HCT116 (cell line): ENCODE measurements around the gene TANC1. TPM values are rescaled to one million over a fixed set of nuclear protein-coding genes. Genes with fewer than 3 reads are reported as not detected.

Experiments used
- ATAC-seq: fragments of 200-7000 bp; cut with Tn5 transposase; 2 replicates; pipeline ENCODE4 v1.9.1; 2020; ENCODE audit warnings: mild to moderate bottlenecking, moderate library complexity
- BruUV-seq: library from RNA; stranded (reverse); fragments of 400-500 nt; replicated peaks from 2 replicates; lab custom pipeline; 2021; lab: Mats Ljungman, UMichigan
- CTCF ChIA-PET: fragments of 300-600 bp; sonication (Branson Sonifier 250); formaldehyde crosslinking; loops from one replicate; lab custom pipeline; 2021; ENCODE audit warnings: antibody characterized with exemption; lab: Charles Lee
- POLR2A ChIA-PET: fragments of 300-600, 350-600 bp; sonication (Branson Sonifier 250); formaldehyde crosslinking; loops from one replicate; lab custom pipeline; 2021; ENCODE audit warnings: antibody characterized with exemption; lab: Charles Lee
- RAD21 ChIA-PET, 2 experiments: fragments of 300-600 bp; sonication (Branson Sonifier 250); formaldehyde crosslinking; loops; one replicate each; lab custom pipeline; 2023; ENCODE audit warnings: low total read pairs in 2 of 2; ENCODE audit not compliant: uncharacterized antibody in 2 of 2, unreplicated experiment in 2 of 2, low non-redundant PET in 1 of 2; lab: Charles Lee
- DNase-seq: peaks from one replicate; pipeline ENCODE4 v3.0.0-alpha.2; 2010; ENCODE audit warnings: low read depth, low spot score
- H2AFZ ChIP-seq: fragments of 200-600 bp; shearing (Covaris generic), sonication (generic); 2 replicates; pipeline ENCODE4 v1.6.1; 2017; ENCODE audit warnings: low read depth, mixed run types, mixed read lengths, antibody characterized with exemption, low read length; ENCODE audit not compliant: poor library complexity, severe bottlenecking
- H3K27ac ChIP-seq: 2 replicates; pipeline ENCODE4 v1.5.1; 2012; ENCODE audit warnings: low read depth, low read length
- H3K27me3 ChIP-seq: fragments of 200-600 bp; sonication (generic); 2 replicates; pipeline ENCODE4 v1.6.1; 2016; ENCODE audit warnings: mixed run types, low read length, mixed read lengths; ENCODE audit not compliant: insufficient read depth
- H3K36me3 ChIP-seq, 2 experiments: fragments of 200-500 bp in 1 of 2; fragments of 200-600 bp in 1 of 2; sonication (Bioruptor generic) in 1 of 2; sonication (generic) in 1 of 2; 2 replicates each; pipeline versions ENCODE4 v1.5.1 to v1.6.1; 2014 to 2016; ENCODE audit warnings: low read length in 2 of 2, inconsistent platforms in 1 of 2, mixed read lengths in 1 of 2, mixed run types in 1 of 2; ENCODE audit not compliant: insufficient read depth in 2 of 2, control insufficient read depth in 1 of 2
- H3K4me1 ChIP-seq, 2 experiments: fragments of 200-600 bp in 1 of 2; sonication (generic) in 1 of 2; 2 replicates each; pipeline versions ENCODE4 v1.5.1 to v1.6.1; 2012 to 2017; ENCODE audit warnings: low read length in 2 of 2, inconsistent platforms in 1 of 2, mild to moderate bottlenecking in 1 of 2, mixed read lengths in 1 of 2, mixed run types in 1 of 2, moderate library complexity in 1 of 2; ENCODE audit not compliant: insufficient read depth in 2 of 2, control insufficient read depth in 1 of 2
- H3K4me2 ChIP-seq: fragments of 200-600 bp; sonication (generic); 2 replicates; pipeline ENCODE4 v1.6.1; 2017; ENCODE audit warnings: mixed run types, low read length, mixed read lengths
- H3K4me3 ChIP-seq, 2 experiments: fragments of 200-600 bp in 1 of 2; sonication (generic) in 1 of 2; replicated peaks in 1 of 2; 2 replicates each; pipeline ENCODE4 v1.5.1; 2011 to 2016; ENCODE audit warnings: low read length in 2 of 2, control low read depth in 1 of 2, low read depth in 1 of 2, mild to moderate bottlenecking in 1 of 2, mixed read lengths in 1 of 2, mixed run types in 1 of 2
- H3K79me2 ChIP-seq: fragments of 200-600 bp; sonication (generic); 2 replicates; pipeline ENCODE4 v1.6.1; 2017; ENCODE audit warnings: mild to moderate bottlenecking, mixed run types, low read length, moderate library complexity, mixed read lengths; ENCODE audit not compliant: insufficient read depth
- H3K9ac ChIP-seq: fragments of 200-600 bp; sonication (generic); 2 replicates; pipeline ENCODE4 v1.6.1; 2016; ENCODE audit warnings: low read length, mixed read lengths
- H3K9me2 ChIP-seq: fragments of 200-600 bp; sonication (generic), shearing (Covaris generic); 2 replicates; pipeline ENCODE4 v1.6.1; 2017; ENCODE audit warnings: mixed run types, mild to moderate bottlenecking, moderate library complexity; ENCODE audit not compliant: insufficient read depth
- H3K9me3 ChIP-seq, 2 experiments: fragments of 200-500 bp in 1 of 2; fragments of 200-600 bp in 1 of 2; sonication (Bioruptor generic) in 1 of 2; sonication (generic) in 1 of 2; 2 replicates each; pipeline ENCODE4 v1.6.1; 2014 to 2017; ENCODE audit warnings: low read length in 2 of 2, mixed read lengths in 2 of 2, inconsistent platforms in 1 of 2, low read depth in 1 of 2, mild to moderate bottlenecking in 1 of 2, mixed run types in 1 of 2, moderate library complexity in 1 of 2; ENCODE audit not compliant: control insufficient read depth in 1 of 2, insufficient read depth in 1 of 2
- H4K20me1 ChIP-seq: fragments of 200-600 bp; sonication (generic), shearing (Covaris generic); 2 replicates; pipeline ENCODE4 v1.6.1; 2017; ENCODE audit warnings: mixed run types, mild to moderate bottlenecking, moderate library complexity; ENCODE audit not compliant: insufficient read depth
- CEBPB ChIP-seq: IDR thresholded peaks from 2 replicates; pipeline ENCODE4 v1.6.1; 2012; ENCODE audit warnings: low read depth
- CTCF ChIP-seq, 3 experiments: fragments of 200-600 bp in 1 of 3; sonication (generic) in 1 of 3; IDR thresholded peaks in 2 of 3; conservative IDR thresholded peaks in 1 of 3; 2 replicates each; pipeline ENCODE4 v1.5.1; 2012 to 2017; ENCODE audit warnings: low read depth in 2 of 3, low read length in 2 of 3, antibody characterized with exemption in 1 of 3, borderline replicate concordance in 1 of 3, control low read depth in 1 of 3, mild to moderate bottlenecking in 1 of 3, mixed read lengths in 1 of 3, mixed run types in 1 of 3, moderate library complexity in 1 of 3; ENCODE audit not compliant: insufficient read depth in 1 of 3
- EGR1 ChIP-seq: IDR thresholded peaks from 2 replicates; pipeline ENCODE4 v1.6.1; 2012; ENCODE audit warnings: low read depth
- EZH2 ChIP-seq: fragments of 200-600 bp; sonication (generic); IDR thresholded peaks from 2 replicates; pipeline ENCODE4 v1.6.1; 2017; ENCODE audit warnings: antibody characterized with exemption, mixed run types
- EZH2phosphoT487 ChIP-seq: fragments of 200-600 bp; IDR thresholded peaks from 2 replicates; pipeline ENCODE4 v1.6.1; 2018; ENCODE audit warnings: antibody characterized with exemption, borderline replicate concordance
- POLR2A ChIP-seq: IDR thresholded peaks from 2 replicates; pipeline ENCODE4 v1.7.0; 2011; ENCODE audit warnings: borderline replicate concordance; ENCODE audit not compliant: insufficient read depth, insufficient read length; ENCODE audit errors: extremely low read depth
- POLR2AphosphoS5 ChIP-seq: IDR thresholded peaks from 2 replicates; pipeline ENCODE4 v1.6.1; 2011; ENCODE audit warnings: mild to moderate bottlenecking, low read depth, low read length, moderate library complexity
- RAD21 ChIP-seq: IDR thresholded peaks from 2 replicates; pipeline ENCODE4 v1.6.1; 2012; ENCODE audit warnings: low read depth, mild to moderate bottlenecking
- REST ChIP-seq: IDR thresholded peaks from 2 replicates; pipeline ENCODE4 v1.6.1; 2012; ENCODE audit warnings: low read depth
- SIN3A ChIP-seq: IDR thresholded peaks from 2 replicates; pipeline ENCODE4 v1.6.1; 2012; ENCODE audit warnings: low read depth
- SP1 ChIP-seq: IDR thresholded peaks from 2 replicates; pipeline ENCODE4 v1.6.1; 2012; ENCODE audit warnings: low read depth
- SRF ChIP-seq: IDR thresholded peaks from 2 replicates; pipeline ENCODE4 v1.6.1; 2012; ENCODE audit warnings: low read depth
- TCF7L2 ChIP-seq: IDR thresholded peaks from 2 replicates; pipeline ENCODE4 v1.7.0; 2011; ENCODE audit warnings: borderline replicate concordance, inconsistent platforms; ENCODE audit not compliant: insufficient read depth, insufficient read length; ENCODE audit errors: extremely low read depth
- ZFX ChIP-seq: fragments of 450-650 bp; IDR thresholded peaks from 2 replicates; pipeline ENCODE4 v1.6.1; 2017
- ZNF274 ChIP-seq: fragments of 200-500 bp; sonication (Bioruptor generic); IDR thresholded peaks from 2 replicates; pipeline ENCODE4 v1.6.1; 2014; ENCODE audit warnings: mild to moderate bottlenecking, low read depth, low read length, inconsistent platforms
- intact Hi-C: fragments of 100-400 bp; cut with micrococcal nuclease; formaldehyde crosslinking; loops from 2 replicates; pipeline ENCODE4 v1.10.0; 2022
- total RNA-seq: library from RNA; stranded (reverse); gene quantifications from one replicate; pipeline ENCODE4 v1.2.1, GENCODE V29; 2021; ENCODE audit not compliant: unreplicated experiment

The TANC1 gene
- total RNA-seq, 1 experiment from 2014 or later = 15.1 TPM

- no peaks in the 10 kb centered on the region for H4K20me1 ChIP-seq
- H3K27ac ChIP-seq = no peak overlapping the region
- ATAC-seq = no peak
- no peaks in the 10 kb centered on the region for H3K9me2 ChIP-seq
- no peak overlapping the region for H3K9ac ChIP-seq
- BruUV-seq = no TSS peak
- H3K4me1 ChIP-seq = no peaks in the 10 kb centered on the region
- no peak overlapping the region for H3K4me3 ChIP-seq
- ChIA-PET POLR2A (no interaction called here), RAD21 (no interaction called here), CTCF (no interaction called here)
- no peak overlapping the region for H3K4me2 ChIP-seq
- no peak for DNase-seq
- no peaks in the 10 kb centered on the region for H3K36me3 ChIP-seq
- TF ChIP-seq TCF7L2 (no peak), CEBPB (no peak), ZNF274 (no peak), EZH2 (no peak), CTCF (IDR thresholded peaks at IDR 0.05 in 2 of 3, conservative IDR thresholded peaks at IDR 0.05 in 1 of 3; ENCODE audit: borderline replicate concordance in 1 of 3, insufficient read depth in 1 of 3, low read depth in 2 of 3, low read length in 2 of 3) (no peak), REST (no peak), RAD21 (no peak), EGR1 (no peak), SRF (no peak), SIN3A (no peak), ZFX (no peak), SP1 (no peak), POLR2AphosphoS5 (no peak), POLR2A (no peak), EZH2phosphoT487 (no peak)
- no peaks in the 10 kb centered on the region for H3K79me2 ChIP-seq
- no peaks in the 10 kb centered on the region for H3K9me3 ChIP-seq
- H2AFZ ChIP-seq = no peak overlapping the region
- intact Hi-C loops = no loop called here
- no peaks in the 10 kb centered on the region for H3K27me3 ChIP-seq
These were observed 31.5 kb upstream of the TANC1 start for GRCh38 chr2:158936978-158937377.
